ENCODE data around the gene ONECUT3. TPM values are rescaled to one million over a fixed set of nuclear protein-coding genes. Genes with fewer than 3 reads are reported as not detected.

The ONECUT3 gene
- total RNA-seq, 2 experiments from 2014 or later = not detected

DNA sequence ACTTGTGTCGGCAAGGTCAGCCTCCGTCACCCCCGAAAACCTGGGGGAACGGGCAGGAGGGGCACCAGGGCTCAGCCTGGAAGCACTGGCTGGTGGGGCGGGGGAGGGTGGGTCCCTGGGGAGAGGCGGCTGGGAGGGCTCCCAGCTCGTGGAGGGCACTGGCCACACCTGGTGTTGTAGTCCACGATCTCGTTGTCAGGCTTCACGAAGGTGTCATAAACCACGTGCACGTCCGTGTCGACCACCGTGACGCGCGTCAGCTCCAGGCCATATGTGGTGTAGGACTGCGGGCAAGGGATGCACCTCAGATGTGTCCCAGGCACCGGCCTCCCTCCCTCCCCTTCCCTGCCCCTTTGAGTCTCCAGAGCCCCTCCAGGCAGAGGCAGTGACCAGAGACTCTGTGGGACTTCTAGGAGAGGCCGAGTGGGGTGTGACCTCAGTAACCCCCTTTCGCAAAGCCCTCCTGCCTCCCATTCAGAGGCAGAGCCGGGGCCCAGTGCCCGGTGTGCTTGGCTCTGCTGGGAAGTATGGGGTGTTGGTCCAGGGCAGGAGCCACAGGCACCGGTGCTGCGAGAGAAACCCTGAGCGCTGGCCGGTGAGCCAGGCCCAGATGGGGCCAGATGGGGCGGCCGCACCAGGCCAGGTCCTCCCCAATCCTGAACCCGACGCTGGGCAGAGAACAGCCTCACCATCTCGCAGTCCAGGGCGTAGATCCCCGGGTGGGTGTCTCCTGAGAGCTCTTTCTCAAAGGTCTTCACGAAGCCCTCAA, 63.4 kb downstream of the ONECUT3 start:
- Mint-ChIP-seq H3K36me3 (ENCODE audit: low read depth) (peaks cover 7% of the 10 kb centered on the region), H3K27ac (no peak overlapping the region)
- no peak for DNase-seq

DNA sequence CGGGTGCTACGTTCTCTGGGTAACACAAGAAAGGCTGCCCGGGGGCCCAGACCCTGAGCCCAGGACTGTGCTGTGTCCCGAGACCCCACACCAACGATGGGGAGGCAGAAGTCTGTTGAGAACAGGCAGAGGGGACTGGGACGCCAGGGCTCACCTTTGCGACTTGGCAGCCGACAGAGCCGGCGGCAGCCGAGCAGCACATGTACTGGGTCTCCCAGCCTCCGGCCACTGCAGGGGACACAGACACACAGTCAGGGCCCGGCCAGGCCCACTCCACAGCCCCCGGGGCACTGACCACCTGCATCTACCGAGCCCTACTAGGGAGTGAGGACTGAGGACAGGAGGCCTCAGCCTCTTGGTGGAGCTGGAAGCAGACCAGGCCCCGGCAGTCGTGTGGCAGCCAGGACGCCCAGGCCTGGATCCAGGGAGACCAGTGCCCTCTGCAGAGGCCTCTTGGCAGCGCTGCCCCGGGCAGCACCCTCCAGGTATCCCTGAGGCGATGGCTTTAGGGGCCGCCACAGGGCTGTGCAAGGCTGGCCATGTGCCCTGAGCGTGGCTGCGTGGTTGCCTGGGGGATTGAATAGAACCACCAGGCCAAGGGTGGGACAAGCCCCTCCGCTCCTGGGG, 64.4 kb downstream of the ONECUT3 start:
- Mint-ChIP-seq H3K4me1 (ENCODE audit: low read depth) (peaks cover 8% of the 10 kb centered on the region), H3K36me3 (ENCODE audit: low read depth) (peaks cover 12% of the 10 kb centered on the region), H3K4me3 (no peak overlapping the region), H3K27me3 (no peaks in the 10 kb centered on the region), H3K9me3 (no peaks in the 10 kb centered on the region), H3K27ac (no peak overlapping the region)
- ATAC-seq (no peak), DNase-seq (no peak)
- no peak for TF ChIP-seq CTCF (IDR thresholded peaks at IDR 0.05)
- ChIA-PET POLR2A (interaction anchor here (1.4 kb wide), 1 partner anchor 13 kb away, joined by 3 read pairs; no protein-coding TSS in a partner anchor), CTCF (interaction anchor here (1.0 kb wide), 2 partner anchors 8 to 21 kb away, joined by 3 to 4 read pairs; no protein-coding TSS in a partner anchor)
- intact Hi-C loops (cut with micrococcal nuclease) = no loop called here

More for the DNA sequence above, 63.4 kb downstream of the ONECUT3 start:
- ATAC-seq = no peak
- ChIA-PET CTCF (no interaction called here), POLR2A (no interaction called here)
- Mint-ChIP-seq H3K9me3 (no peaks in the 10 kb centered on the region), H3K27me3 (no peaks in the 10 kb centered on the region), H3K4me3 (no peak overlapping the region), H3K4me1 (ENCODE audit: low read depth) (peaks cover 11% of the 10 kb centered on the region)
- TF ChIP-seq CTCF (IDR thresholded peaks at IDR 0.05) = no peak
- intact Hi-C loops (cut with micrococcal nuclease) = no loop called here

DNA sequence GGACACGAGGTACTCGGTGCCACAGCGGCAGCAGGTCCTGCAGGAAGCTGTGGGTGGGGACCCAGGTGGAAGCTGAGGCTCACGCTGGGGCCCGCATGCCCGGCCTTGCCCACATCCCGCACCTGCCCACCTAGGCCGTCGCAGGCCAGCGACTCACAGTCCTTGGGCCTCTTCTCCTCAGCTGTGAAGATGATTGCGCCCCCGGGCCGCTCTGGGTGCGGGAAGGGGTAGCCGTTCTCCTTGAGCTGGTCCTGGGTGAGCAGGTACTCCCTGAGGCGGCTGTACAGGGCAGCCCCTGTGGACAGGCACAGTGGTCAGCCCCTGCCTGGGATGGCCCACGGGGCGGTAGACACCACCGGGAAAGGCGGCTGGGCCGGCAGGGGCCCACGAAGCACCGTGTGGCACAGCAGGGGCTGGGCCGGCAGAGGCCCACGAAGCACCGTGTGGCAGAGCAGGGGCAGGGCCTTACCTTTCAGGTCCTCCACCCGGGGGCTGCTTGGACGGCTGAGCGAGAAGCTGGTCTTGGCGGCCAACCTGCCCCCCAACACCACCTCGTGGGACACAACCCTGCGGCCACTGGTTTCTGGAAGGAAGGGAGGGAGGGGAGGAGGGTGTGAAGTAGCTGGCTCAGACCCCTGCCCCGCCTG, 65.4 kb downstream of the ONECUT3 start:
- ATAC-seq (no peak), DNase-seq (no peak)
- POLR2A ChIA-PET = interaction anchor here (0.9 to 1.4 kb wide), 2 partner anchors 12 to 19 kb away, joined by 3 read pairs; no protein-coding TSS in a partner anchor
- Mint-ChIP-seq H3K4me1 (ENCODE audit: low read depth) (peaks cover 2% of the 10 kb centered on the region), H3K4me3 (no peak overlapping the region), H3K9me3 (no peaks in the 10 kb centered on the region), H3K27ac (no peak overlapping the region), H3K36me3 (ENCODE audit: low read depth) (peaks cover 15% of the 10 kb centered on the region), H3K27me3 (no peaks in the 10 kb centered on the region)
- intact Hi-C loops (cut with micrococcal nuclease) = no loop called here
- CTCF ChIA-PET = interaction anchor here (1.0 to 1.4 kb wide), 3 partner anchors 7 to 20 kb away, joined by 3 to 4 read pairs (median 3); no protein-coding TSS in a partner anchor
- no peak for TF ChIP-seq CTCF (IDR thresholded peaks at IDR 0.05)

DNA sequence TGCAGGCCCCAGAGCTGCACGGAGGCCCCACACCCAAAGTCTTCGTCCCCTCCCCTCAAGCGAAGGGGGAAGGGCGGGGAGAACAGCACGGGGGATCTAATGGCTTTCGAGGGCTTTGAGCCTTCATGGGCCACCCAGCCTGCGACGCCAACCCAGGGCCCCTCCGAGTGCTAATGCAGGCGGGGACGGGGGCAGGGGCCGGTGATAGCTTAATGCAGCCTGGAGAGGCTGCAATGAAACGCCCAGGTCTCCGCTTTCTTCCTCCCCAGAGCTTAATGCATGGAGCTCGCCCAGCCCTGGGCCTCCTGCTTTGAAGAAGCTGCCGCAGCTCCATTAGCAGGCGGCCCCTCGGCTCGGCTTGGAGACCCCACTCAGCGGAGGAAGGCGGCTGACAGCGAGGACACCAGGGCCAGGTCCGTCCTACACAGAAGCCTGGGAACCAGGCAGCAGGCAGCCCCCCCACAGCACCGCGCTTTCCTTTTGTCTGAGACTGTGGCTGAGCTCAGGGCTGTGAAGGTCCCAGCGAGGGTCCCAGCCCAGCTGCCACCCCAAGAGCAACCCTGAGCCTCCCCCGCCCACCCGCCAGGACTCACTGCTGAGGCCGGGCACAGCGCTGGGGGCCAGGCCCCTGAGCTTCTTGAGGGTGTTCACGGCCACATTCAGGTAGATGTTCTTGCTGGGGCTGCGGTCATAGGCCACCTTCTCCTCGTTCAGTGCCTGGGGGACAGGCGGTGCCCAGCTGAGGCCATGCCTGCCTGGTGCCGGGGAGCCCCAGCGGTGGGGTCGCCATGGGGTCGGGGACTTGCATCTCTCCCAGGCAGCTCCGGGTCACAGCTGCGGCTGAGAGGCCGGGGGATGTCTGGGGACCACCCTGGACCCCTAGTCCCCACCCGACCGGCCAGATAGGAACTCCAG, 66.3 kb downstream of the ONECUT3 start:
- H3K4me3 Mint-ChIP-seq = no peak overlapping the region
- H3K27ac Mint-ChIP-seq = no peak overlapping the region
- no peaks in the 10 kb centered on the region for H3K4me1 Mint-ChIP-seq (ENCODE audit: low read depth)
- ATAC-seq (no peak), DNase-seq (no peak)
- ChIA-PET CTCF (interaction anchor here (1.4 kb wide), 1 partner anchor 16 kb away, joined by 3 read pairs; no protein-coding TSS in a partner anchor), POLR2A (interaction anchor here (0.9 to 1.4 kb wide), 2 partner anchors 11 to 18 kb away, joined by 3 read pairs; no protein-coding TSS in a partner anchor)
- peaks cover 19% of the 10 kb centered on the region for H3K36me3 Mint-ChIP-seq (ENCODE audit: low read depth)
- TF ChIP-seq CTCF (IDR thresholded peaks at IDR 0.05) = no peak
- no peaks in the 10 kb centered on the region for H3K9me3 Mint-ChIP-seq
- no peaks in the 10 kb centered on the region for H3K27me3 Mint-ChIP-seq
- intact Hi-C loops (cut with micrococcal nuclease) = no loop called here
